Stimulated activated CD8-positive, alpha-beta memory T cell treated with anti-CD3 and anti-CD28 coated beads, Interleukin-7, amount 100 ng/mL, for 1 hour (primary cell): ENCODE results near the gene NPC1.
"Not testable (repeated sequence)": the region's sequence is repeated elsewhere in the genome, so short reads cannot be mapped to it uniquely, and the experiment has no call there.

Source experiments
- DNase-seq, 2 donors: peaks; one replicate each; pipeline ENCODE4 v3.0.0-alpha.2; 2020; ENCODE audit warnings: low read depth in 2 of 2

NPC1 gene

DNA sequence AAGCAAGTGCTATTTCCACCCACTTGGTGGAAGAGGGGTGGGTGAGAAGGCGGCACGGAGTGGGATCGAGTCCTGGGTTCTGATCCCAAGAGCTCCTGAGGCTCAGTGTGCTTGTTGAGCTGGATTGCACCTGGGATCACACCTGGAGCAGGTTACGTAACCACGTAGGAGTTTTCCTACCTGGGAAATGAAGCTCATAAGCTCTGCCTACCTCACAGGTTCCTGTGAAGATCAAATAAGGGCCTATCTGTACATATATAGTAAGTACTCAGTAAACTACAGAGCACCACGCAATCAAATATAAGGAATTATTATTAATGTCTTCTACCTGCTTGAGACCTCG lies 11.0 kb downstream of the NPC1 start:
- DNase-seq = no peak

DNA sequence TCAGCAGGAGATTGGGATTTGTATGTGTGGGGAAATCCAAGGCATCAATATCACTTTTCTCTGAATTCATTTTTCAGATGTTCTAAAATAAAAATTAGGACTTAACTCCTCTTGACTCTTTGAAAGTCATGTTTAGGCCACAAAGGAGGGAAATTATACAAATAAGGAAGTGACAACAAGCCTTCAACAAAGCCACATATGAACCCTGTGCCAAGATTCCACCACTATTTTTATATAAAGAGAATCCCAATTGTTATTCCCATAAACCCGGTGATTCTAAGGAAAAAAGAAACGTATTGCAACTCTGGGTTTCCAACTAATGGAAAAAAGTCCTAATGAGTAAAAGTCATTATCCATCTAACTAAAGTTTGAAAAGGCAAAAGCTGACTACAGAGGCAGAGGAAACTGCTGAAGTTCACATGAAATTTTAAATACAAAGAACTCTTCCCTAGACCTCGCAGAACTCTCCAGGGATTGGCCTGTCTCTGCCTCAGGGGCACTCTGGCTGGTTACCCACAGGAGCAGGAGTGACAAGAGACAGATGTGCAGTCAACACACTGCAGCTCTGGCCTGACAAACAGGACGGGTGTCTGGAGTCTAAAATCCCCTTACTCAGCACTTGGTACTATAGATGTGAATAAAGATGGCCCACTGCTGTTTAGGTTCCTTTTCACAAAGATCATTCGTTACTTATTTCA lies 11.5 kb downstream of the NPC1 start:
- DNase-seq = no peak

DNA sequence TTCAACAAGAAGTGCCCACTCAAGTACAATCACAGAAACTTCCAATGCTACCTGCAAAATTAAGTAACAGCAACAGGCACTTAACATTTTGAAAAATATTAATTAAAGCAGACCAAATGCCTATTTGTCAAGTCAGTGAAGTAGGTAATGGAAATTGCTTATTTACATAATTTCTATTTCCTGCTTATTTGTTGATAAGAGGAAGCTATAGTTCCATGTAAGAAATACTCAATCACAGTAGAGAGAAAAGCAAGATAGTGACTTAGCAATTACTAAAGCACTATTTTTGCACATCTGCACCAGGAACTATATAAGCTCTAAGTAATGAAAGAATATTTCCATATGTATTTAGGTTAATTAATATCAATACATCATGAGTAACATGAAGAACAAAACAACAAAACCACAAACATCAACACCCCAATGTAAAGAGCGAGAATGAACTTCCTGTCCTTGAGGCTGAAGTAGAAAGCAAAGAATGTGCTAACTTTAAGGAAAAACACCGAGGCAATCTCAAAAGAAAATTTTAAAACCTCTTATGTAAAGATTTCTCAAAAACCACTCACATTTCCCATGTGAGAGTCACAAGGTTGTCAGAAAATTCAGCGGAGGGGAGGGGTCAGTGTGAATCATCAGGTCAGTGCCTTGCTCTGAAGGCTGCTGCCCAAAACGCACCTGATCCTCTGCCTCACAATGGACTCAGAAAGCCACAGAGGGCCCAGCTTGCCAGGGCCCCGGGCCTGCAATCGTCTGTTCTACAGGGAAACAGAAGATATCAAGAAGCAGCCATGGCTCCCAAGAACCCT lies 12.5 kb downstream of the NPC1 start:
- DNase-seq = no peak

DNA sequence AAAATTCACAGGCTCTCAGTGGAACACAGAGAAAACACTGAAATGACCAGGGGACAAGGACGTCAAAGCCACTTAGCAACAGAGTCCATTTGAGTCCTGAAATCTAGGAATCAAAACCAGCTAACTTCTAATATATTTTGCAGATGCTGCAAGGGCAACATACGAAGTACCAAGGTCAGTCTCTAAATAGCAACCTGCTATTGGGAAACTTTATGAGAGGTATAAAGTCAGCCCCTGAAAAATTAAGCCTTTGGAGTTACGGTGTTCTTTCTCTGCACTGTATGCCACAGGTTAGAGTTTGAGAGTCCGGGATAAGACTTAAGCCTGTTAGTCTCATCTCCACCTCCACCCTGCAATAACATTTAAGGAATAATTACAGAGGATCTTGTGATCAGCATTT lies 13.3 kb downstream of the NPC1 start:
- no peak for DNase-seq

- no peak for DNase-seq
These were observed 13.7 kb downstream of the NPC1 start for GRCh38 chr18:23572570-23572969.

GRCh38 chr18:23572012-23572411 lies 14.3 kb downstream of the NPC1 start:
- no peak for DNase-seq

DNA sequence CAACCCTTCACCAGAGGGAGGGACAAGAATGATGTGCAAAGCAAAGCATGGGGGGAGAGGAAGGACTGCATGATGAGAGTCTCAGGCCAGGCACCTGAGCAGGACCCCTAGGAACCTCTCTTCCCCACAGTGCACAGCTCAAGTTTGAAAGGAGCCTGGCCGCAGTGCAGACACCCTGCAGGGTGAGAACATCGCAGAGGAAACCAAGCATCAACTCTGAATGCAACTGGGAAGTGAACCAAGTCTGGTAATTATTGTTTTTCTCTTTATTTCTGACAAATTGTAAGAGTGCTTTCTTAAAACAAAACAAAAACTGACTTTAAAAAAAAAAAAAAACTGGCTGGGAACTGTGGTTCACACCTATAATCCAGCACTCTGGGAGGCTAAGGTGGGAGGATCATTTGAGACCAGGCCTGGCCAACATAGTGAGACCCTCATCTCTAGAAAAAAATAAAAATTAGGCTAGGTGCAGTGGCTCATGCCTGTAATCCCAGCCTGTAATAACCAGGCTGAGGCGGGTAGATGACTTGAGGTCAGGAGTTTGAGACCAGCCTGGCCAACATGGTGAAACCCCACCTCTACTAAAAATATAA lies 15.3 kb downstream of the NPC1 start:
- no peak for DNase-seq

DNA sequence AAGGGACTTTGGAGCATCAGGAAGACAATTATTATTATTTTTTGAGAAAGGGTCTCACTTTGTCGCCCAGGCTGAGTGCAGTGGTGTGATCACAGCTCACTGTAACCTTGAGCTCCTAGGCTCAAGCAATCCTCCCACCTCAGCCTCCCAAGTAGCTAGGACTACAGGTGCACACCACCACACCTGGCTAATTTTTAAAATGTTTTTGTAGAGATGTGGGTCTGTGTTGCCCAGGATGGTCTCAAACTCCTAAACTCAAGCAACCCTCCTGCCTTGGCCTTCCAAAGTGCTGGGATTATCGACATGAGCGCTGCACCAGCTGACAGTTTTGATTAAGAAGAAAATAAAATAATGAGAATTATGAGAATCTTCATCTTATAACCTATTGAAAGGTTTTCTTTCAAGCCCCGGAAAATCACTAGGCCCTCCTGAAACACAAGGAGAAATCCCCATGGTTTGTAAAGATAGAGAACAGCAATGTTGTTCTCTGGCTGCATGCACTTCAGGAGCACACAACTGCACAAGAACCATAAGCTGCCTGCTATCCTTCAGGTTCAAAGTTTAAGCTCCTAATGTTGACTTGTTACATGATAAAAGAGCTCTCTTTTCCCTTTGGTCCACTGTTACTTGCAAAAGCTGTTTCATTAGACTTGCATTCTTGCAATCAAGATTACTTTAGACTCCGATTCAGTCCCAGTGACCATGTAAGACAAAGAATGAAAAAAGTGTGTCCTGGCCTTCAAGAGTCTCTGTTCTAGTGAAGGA lies 16.8 kb downstream of the NPC1 start:
- DNase-seq = no peak

- no peak for DNase-seq
These were observed 17.8 kb downstream of the NPC1 start for GRCh38 chr18:23568281-23569138.

DNA sequence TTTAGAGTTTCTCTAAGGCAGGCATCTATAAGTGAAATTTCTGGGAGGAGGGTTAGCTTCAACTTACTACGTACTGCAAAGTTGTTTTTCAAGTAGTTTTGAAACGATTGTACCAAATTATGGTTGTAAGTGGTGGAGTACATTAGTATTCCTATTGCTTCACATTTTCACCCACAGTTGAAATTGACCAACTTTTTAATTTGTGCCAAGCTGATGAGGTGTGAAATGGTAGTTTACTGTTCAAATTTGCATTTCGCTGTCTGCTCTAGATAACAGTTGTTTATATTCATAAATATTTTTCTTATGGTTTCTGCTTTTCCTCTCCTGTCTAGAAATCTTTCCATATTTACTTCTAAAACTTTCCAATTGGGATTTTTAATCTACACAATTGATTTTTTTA lies 18.6 kb downstream of the NPC1 start:
- no peak for DNase-seq

DNA sequence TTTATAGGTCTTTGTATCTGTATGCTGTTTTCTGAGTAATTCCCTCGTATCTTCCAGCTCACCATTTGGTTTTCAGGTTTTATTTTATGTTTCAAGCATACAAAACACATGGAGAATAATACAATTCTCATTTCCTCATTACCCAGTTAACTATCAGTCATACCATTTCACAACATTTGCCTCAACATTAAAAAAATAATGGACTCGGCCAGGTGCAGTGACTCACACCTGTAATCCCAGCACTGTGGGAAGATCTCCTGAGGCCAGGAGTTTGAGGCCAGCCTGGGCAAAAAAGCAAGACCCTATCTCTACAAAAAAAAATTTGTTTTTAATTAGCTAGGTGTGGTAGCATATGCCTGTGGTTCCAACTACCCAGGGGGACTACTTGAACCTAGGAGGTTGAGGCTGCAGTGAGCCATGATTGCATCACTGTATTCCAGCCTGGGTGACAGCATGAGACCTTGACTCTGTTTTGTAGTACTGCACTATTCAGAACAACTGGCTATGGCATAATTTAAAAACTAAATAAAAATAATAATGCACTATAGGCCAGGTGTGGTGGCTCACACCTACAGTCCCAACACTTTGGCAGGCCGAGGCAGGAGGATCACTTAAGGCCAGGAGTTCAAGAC lies 20.3 kb downstream of the NPC1 start:
- DNase-seq = no peak

DNA sequence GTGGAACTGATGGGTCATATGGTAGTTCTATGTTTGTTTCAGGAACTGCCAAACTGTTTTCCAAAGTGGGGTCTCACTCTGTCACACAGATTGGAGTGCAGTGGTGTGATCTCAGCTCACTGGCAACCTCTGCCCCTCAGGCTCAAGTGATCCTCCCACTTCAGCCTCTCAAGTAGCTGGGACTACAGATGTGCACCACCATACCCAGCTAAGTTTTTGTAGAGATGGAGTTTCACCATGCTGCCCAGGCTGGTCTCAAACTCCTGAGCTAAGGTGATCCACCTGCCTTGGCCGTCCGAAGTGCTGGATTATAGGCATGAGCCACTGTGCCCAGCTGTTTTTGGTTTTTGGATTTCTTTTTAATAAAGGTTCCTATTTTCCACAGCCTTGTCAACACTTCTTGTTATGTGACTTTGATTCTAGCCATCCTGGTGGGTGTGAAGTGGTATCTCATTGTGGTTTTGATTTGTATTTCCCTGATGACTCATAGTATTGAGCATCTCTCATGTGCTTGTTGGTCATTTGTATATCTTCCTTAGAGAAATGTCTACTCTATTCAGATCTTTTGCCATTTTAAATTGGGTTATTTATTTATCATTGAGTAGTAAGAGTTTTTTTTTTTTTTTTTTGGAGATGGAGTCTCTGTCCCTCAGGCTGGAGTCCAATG lies 22.8 kb downstream of the NPC1 start:
- DNase-seq = no peak

DNA sequence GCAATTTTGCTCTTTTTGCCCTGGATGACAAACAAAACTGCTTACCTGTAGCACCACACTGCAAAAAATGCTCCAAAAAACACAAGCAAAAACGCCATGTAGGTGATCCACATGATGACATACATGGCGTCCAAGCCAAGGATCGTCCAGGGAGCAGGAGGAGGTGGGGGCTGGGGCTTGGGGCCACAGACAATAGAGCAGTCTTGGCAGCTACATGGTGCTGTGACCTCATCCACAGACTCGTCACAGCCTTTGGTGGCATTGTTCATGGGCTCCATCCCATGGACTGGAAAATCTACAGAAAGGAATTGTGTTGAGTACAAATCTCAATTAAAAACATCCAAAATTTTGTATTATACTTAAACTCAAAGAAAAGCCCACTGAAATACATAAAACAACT lies 26.1 kb downstream of the NPC1 start:
- no peak for DNase-seq

GRCh38 chr18:23557511-23557910 lies 28.8 kb downstream of the NPC1 start:
- not testable (repeated sequence) for DNase-seq

DNA sequence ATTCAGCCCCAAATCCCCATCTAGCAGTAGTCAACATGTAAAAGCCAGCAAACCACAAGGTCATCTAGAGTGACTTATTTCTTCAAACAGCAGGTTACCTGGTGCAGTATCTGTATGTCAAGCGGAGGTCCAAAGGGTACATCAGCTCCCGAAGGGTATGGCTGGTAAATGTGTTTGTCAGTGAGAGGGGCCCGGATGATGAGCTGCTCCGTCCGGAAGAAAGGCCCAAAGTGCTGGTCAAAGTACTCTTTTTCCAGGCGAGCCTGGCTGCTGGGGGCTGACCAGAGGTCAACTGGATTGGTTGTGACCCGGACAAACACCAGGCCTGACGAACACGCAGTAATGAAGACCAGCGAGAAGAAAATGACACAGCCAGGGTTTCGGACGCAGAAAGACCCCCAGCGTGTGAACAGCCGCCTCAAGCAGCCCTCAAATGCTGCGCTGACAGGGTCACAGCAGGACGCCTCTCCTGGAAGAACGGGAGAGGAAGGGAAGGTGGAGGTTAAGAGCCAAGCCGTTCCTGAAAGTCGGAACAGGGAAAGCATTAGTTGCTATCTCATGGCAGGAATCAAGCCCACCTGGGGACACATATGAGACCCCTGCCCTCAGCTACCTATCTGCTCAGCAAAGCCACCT lies 30.0 kb downstream of the NPC1 start:
- no peak for DNase-seq

- no peak for DNase-seq
These were observed 32.4 kb downstream of the NPC1 start for GRCh38 chr18:23553887-23554286.

DNA sequence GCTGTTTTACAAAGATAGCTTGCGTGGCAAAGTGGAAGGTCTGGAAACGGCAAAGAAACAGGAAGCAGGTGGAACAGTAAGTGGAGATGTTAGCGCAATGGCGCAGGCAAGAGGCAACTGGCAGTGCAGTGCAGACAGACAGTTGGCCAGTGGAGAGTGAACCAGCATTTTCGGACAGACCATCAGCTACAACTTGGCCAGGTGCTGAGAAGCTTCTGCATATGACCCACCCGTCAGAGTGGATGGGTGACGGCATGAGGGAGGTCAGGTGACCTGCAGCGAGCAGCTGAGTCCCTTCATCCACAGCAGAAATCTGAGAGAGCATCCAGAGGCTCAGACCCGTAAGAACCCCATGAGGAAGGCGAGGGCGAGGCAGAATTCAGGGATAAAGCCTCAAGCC lies 33.8 kb downstream of the NPC1 start:
- DNase-seq = no peak

GRCh38 chr18:23551978-23552377 lies 34.3 kb downstream of the NPC1 start:
- DNase-seq = no peak

DNA sequence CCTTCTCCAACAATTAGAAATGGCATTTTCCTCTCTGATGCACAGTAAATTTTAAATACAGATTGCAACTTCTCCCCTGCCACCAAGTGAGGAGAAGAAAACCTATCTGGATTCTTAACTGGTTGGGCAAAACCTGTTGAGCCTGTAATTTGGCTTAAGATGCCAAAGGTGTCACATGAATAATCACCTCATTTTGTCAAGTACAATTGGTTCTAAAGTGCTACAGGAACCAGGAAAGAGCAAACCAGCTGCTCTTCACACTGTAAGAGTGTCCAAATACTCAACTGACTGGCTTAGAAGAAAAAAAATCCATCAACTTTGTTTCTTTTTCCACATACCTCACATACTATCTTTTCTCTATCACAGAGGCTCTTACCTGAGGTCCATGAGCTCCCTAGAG lies 35.4 kb downstream of the NPC1 start:
- no peak for DNase-seq

- DNase-seq = no peak
These were observed 37.6 kb downstream of the NPC1 start for GRCh38 chr18:23548719-23549118.
